Mammary epithelial cell (primary cell): ENCODE data around the gene SLC25A39.

Experiments
- CTCF ChIP-seq, 2 donors: IDR thresholded peaks in 1 of 2; conservative IDR thresholded peaks in 1 of 2; 2 replicates each; pipeline ENCODE4 v1.5.1; 2011 to 2012; ENCODE audit warnings: inconsistent platforms in 2 of 2, low read length in 2 of 2, mild to moderate bottlenecking in 2 of 2, control low read depth in 1 of 2, low read depth in 1 of 2; ENCODE audit not compliant: insufficient read depth in 1 of 2; ENCODE audit errors: extremely low read depth in 1 of 2
- EZH2 ChIP-seq: IDR thresholded peaks from 2 replicates; pipeline ENCODE4 v1.6.1; 2012; ENCODE audit warnings: low read length, inconsistent platforms, borderline replicate concordance

DNA sequence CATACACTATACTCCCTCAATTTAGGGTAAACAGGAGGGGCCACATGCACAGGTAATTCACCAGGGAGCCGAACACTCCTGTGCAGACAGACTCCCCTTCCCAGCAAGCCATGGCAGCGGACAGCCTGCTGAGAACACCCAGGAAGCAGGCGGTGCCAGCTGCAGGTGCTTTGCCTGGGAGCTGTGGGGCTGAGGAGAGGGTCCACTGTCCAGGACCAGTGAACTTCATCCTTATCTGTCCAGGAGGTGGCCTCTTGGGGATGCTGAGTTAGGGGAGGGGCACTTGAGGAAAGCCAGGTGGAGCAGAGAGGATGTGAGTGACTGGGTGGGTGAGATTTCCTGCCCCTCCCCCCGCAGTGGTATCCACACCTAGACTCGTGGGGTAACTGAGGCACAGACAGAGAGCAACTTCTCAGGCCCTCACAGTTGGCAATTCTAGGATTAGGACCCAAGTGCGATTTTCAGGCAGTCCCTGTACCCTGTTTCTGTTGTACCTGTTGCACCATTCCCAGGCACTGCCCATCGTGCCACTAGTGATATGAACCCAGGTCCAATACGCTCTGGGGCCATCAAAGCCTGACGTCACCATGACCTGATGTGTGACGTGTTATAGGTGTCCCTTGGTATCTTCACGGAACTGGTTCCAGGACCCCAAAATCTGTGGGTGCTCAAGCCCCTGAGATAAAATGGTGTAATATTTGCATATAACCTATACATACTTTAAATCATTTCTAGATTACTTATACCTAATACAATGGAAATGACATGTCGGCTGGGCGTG lies 21.6 kb upstream of the SLC25A39 start:
- TF ChIP-seq CTCF (conservative IDR thresholded peaks at IDR 0.05 in 1 of 2, IDR thresholded peaks at IDR 0.05 in 1 of 2; ENCODE audit: extremely low read depth in 1 of 2, insufficient read depth in 1 of 2, low read depth in 1 of 2, low read length in 2 of 2) = no peak
- TF ChIP-seq EZH2 = no peak
